BLaER1 (cell line): ENCODE data around the gene BAD.

ENCODE experiments used
- H3K27ac ChIP-seq: shearing (Covaris generic); formaldehyde crosslinking; 2 replicates; pipeline ENCODE4 v1.8.1; 2022
- H3K27me3 ChIP-seq: shearing (Covaris generic); formaldehyde crosslinking; 2 replicates; pipeline ENCODE4 v1.8.1; 2022
- H3K36me3 ChIP-seq: shearing (Covaris generic); formaldehyde crosslinking; 2 replicates; pipeline ENCODE4 v1.8.1; 2022
- H3K4me1 ChIP-seq: shearing (Covaris generic); formaldehyde crosslinking; 2 replicates; pipeline ENCODE4 v1.8.1; 2022
- H3K4me2 ChIP-seq: shearing (Covaris generic); formaldehyde crosslinking; 2 replicates; pipeline ENCODE4 v1.8.1; 2022
- H3K4me3 ChIP-seq: shearing (Covaris generic); formaldehyde crosslinking; 2 replicates; pipeline ENCODE4 v1.8.1; 2022
- H3K9ac ChIP-seq: shearing (Covaris generic); formaldehyde crosslinking; 2 replicates; pipeline ENCODE4 v1.8.1; 2022
- H3K9me3 ChIP-seq: shearing (Covaris generic); formaldehyde crosslinking; 2 replicates; pipeline ENCODE4 v1.8.1; 2022
- H4K20me1 ChIP-seq: shearing (Covaris generic); formaldehyde crosslinking; 2 replicates; pipeline ENCODE4 v1.8.1; 2022
- Cebpa-rat ChIP-seq: shearing (Covaris generic); IDR thresholded peaks from 2 replicates; pipeline ENCODE4 v1.8.1; 2022

BAD gene

GRCh38 chr11:64259533-64260067 lies 24.9 kb downstream of the BAD start:
- Histone ChIP-seq H3K27ac (no peak overlapping the region), H3K36me3 (peaks cover 96% of the 10 kb centered on the region), H3K4me3 (no peak overlapping the region), H3K4me1 (peaks cover 20% of the 10 kb centered on the region), H3K9me3 (no peaks in the 10 kb centered on the region), H3K27me3 (no peaks in the 10 kb centered on the region), H3K9ac (no peak overlapping the region), H3K4me2 (no peak overlapping the region), H4K20me1 (peaks cover 5% of the 10 kb centered on the region; the same call in 1 of the 2 replicates)
- TF ChIP-seq Cebpa-rat, result no peak

- H4K20me1 ChIP-seq, result peaks cover 11% of the 10 kb centered on the region
- no peak overlapping the region for H3K9ac ChIP-seq
- H3K4me3 ChIP-seq, result no peak overlapping the region
- H3K27me3 ChIP-seq, result no peaks in the 10 kb centered on the region
- H3K27ac ChIP-seq, result no peak overlapping the region
- H3K4me2 ChIP-seq, result no peak overlapping the region
- H3K9me3 ChIP-seq, result no peaks in the 10 kb centered on the region
- peaks cover 19% of the 10 kb centered on the region for H3K4me1 ChIP-seq
- H3K36me3 ChIP-seq, result peaks cover 98% of the 10 kb centered on the region
- TF ChIP-seq Cebpa-rat, result no peak
Measured at GRCh38 chr11:64258946-64259532, 25.4 kb downstream of the BAD start.

- Histone ChIP-seq H3K27ac (no peak overlapping the region), H3K9me3 (no peaks in the 10 kb centered on the region), H3K36me3 (peaks cover 92% of the 10 kb centered on the region), H3K4me1 (peaks cover 19% of the 10 kb centered on the region), H3K9ac (no peak overlapping the region), H3K4me3 (no peak overlapping the region), H3K4me2 (no peak overlapping the region), H4K20me1 (peaks cover 18% of the 10 kb centered on the region), H3K27me3 (no peaks in the 10 kb centered on the region)
- TF ChIP-seq Cebpa-rat, result no peak
Measured at GRCh38 chr11:64258356-64258755, 26.1 kb downstream of the BAD start.

- no peaks in the 10 kb centered on the region for H3K9me3 ChIP-seq
- TF ChIP-seq Cebpa-rat, result no peak
- H3K4me1 ChIP-seq, result peaks cover 28% of the 10 kb centered on the region
- no peak overlapping the region for H3K9ac ChIP-seq
- peaks cover 33% of the 10 kb centered on the region for H4K20me1 ChIP-seq
- H3K27me3 ChIP-seq, result no peaks in the 10 kb centered on the region
- no peak overlapping the region for H3K4me2 ChIP-seq
- peaks cover 71% of the 10 kb centered on the region for H3K36me3 ChIP-seq
- no peak overlapping the region for H3K4me3 ChIP-seq
- H3K27ac ChIP-seq, result no peak overlapping the region
Measured at GRCh38 chr11:64256300-64256699, 28.2 kb downstream of the BAD start.

- peaks cover 33% of the 10 kb centered on the region for H4K20me1 ChIP-seq
- no peak overlapping the region for H3K4me3 ChIP-seq
- no peaks in the 10 kb centered on the region for H3K9me3 ChIP-seq
- no peak overlapping the region for H3K9ac ChIP-seq
- H3K27ac ChIP-seq, result no peak overlapping the region
- no peak for TF ChIP-seq Cebpa-rat
- H3K4me2 ChIP-seq, result no peak overlapping the region
- H3K27me3 ChIP-seq, result no peaks in the 10 kb centered on the region
- H3K4me1 ChIP-seq, result peaks cover 35% of the 10 kb centered on the region
- peaks cover 65% of the 10 kb centered on the region for H3K36me3 ChIP-seq
Measured at GRCh38 chr11:64255135-64256128, 29.0 kb downstream of the BAD start.

- peaks cover 54% of the 10 kb centered on the region for H3K36me3 ChIP-seq
- peaks cover 33% of the 10 kb centered on the region for H4K20me1 ChIP-seq
- H3K4me1 ChIP-seq, result peaks cover 46% of the 10 kb centered on the region
- H3K27ac ChIP-seq, result peak overlapping the region; percentile 45; the same call in 1 of the 2 replicates
- no peaks in the 10 kb centered on the region for H3K27me3 ChIP-seq
- TF ChIP-seq Cebpa-rat, result no peak
- H3K9me3 ChIP-seq, result no peaks in the 10 kb centered on the region
- H3K9ac ChIP-seq, result peak overlapping the region; percentile 86; the same call in 1 of the 2 replicates
- peak overlapping the region; percentile 97 for H3K4me2 ChIP-seq
- H3K4me3 ChIP-seq, result no peak overlapping the region
Measured at GRCh38 chr11:64254326-64254725, 30.1 kb downstream of the BAD start.

- Histone ChIP-seq H3K9me3 (no peaks in the 10 kb centered on the region), H3K9ac (peak overlapping the region; percentile 86; the same call in 1 of the 2 replicates), H3K36me3 (peaks cover 45% of the 10 kb centered on the region), H3K27ac (peak overlapping the region; percentile 45), H3K27me3 (no peaks in the 10 kb centered on the region), H3K4me3 (peak overlapping the region; percentile 92; the same call in 1 of the 2 replicates), H3K4me2 (peak overlapping the region; percentile 97), H3K4me1 (peaks cover 54% of the 10 kb centered on the region), H4K20me1 (peaks cover 33% of the 10 kb centered on the region)
- TF ChIP-seq Cebpa-rat, result no peak
Measured at GRCh38 chr11:64253481-64253880, 31.0 kb downstream of the BAD start.

- no peaks in the 10 kb centered on the region for H3K27me3 ChIP-seq
- no peak for TF ChIP-seq Cebpa-rat
- H3K9ac ChIP-seq, result peak overlapping the region; percentile 86; the same call in 1 of the 2 replicates
- H4K20me1 ChIP-seq, result peaks cover 33% of the 10 kb centered on the region
- peaks cover 41% of the 10 kb centered on the region for H3K36me3 ChIP-seq
- peak overlapping the region; percentile 97 for H3K4me2 ChIP-seq
- H3K4me1 ChIP-seq, result peaks cover 58% of the 10 kb centered on the region
- no peaks in the 10 kb centered on the region for H3K9me3 ChIP-seq
- no peak overlapping the region for H3K27ac ChIP-seq
- H3K4me3 ChIP-seq, result peak overlapping the region; percentile 92
Measured at GRCh38 chr11:64253043-64253442, 31.4 kb downstream of the BAD start.

- Histone ChIP-seq H3K9ac (peak overlapping the region; percentile 86), H3K4me1 (peaks cover 66% of the 10 kb centered on the region), H3K4me3 (peak overlapping the region; percentile 92), H3K27ac (peak overlapping the region; percentile 97), H3K36me3 (peaks cover 33% of the 10 kb centered on the region), H4K20me1 (peaks cover 33% of the 10 kb centered on the region), H3K9me3 (no peaks in the 10 kb centered on the region), H3K27me3 (no peaks in the 10 kb centered on the region), H3K4me2 (peak overlapping the region; percentile 97)
- no peak for TF ChIP-seq Cebpa-rat
Measured at GRCh38 chr11:64252003-64252872, 32.2 kb downstream of the BAD start.
